WTC11 (cell line): ENCODE data around the gene SLC15A5. TPM values are rescaled to one million over a fixed set of nuclear protein-coding genes. Genes with fewer than 3 reads are reported as not detected.

ENCODE experiments used
- ATAC-seq: fragments of 200-7000 bp; cut with Tn5 transposase; 2 replicates; pipeline ENCODE4 v1.10.0; 2021; ENCODE audit warnings: mild to moderate bottlenecking, moderate library complexity
- CTCF ChIA-PET: fragments of 300-600 bp; sonication (Branson Sonifier 250); formaldehyde crosslinking; loops from one replicate; lab custom pipeline; 2021; ENCODE audit warnings: antibody characterized with exemption; lab: Charles Lee
- POLR2A ChIA-PET: fragments of 350-600 bp; sonication (Branson Sonifier 250); formaldehyde crosslinking; loops from one replicate; lab custom pipeline; 2021; ENCODE audit warnings: antibody characterized with exemption; lab: Charles Lee
- DNase-seq: peaks from one replicate; pipeline ENCODE4 v3.0.0; 2021; ENCODE audit warnings: low spot score
- H3K27ac Mint-ChIP-seq: 2 replicates; pipeline ENCODE4 v1.8.0; 2021; ENCODE audit warnings: mixed read lengths
- H3K27me3 Mint-ChIP-seq: 2 replicates; pipeline ENCODE4 v1.8.0; 2021; ENCODE audit warnings: low read depth, mild to moderate bottlenecking, moderate library complexity, mixed read lengths
- H3K36me3 Mint-ChIP-seq: 2 replicates; pipeline ENCODE4 v1.8.0; 2021; ENCODE audit warnings: mixed read lengths
- H3K4me1 Mint-ChIP-seq: 2 replicates; pipeline ENCODE4 v1.8.0; 2022; ENCODE audit warnings: mixed read lengths
- H3K4me3 Mint-ChIP-seq: 2 replicates; pipeline ENCODE4 v1.8.0; 2021; ENCODE audit warnings: mild to moderate bottlenecking, moderate library complexity, mixed read lengths
- H3K9me3 Mint-ChIP-seq: 2 replicates; pipeline ENCODE4 v1.8.0; 2021; ENCODE audit warnings: mixed read lengths
- ATF3 ChIP-seq: sonication (generic); formaldehyde crosslinking; conservative IDR thresholded peaks from 2 replicates; pipeline ENCODE4 v1.8.1; 2022; ENCODE audit warnings: mild to moderate bottlenecking, missing genetic modification reagents
- CDX4 ChIP-seq: fragments of 250-450 bp; sonication (Bioruptor Pico); IDR thresholded peaks from 2 replicates; pipeline ENCODE4 v1.9.0; 2021; ENCODE audit warnings: moderate library complexity, mild to moderate bottlenecking, inconsistent platforms, borderline replicate concordance
- CREM ChIP-seq: sonication (generic); formaldehyde crosslinking; IDR thresholded peaks from 2 replicates; pipeline ENCODE4 v1.8.1; 2022; ENCODE audit warnings: mild to moderate bottlenecking, missing genetic modification reagents, moderate library complexity
- FOXP4 ChIP-seq: sonication (generic); formaldehyde crosslinking; IDR thresholded peaks from 2 replicates; pipeline ENCODE4 v1.8.0; 2022; ENCODE audit warnings: mild to moderate bottlenecking, missing genetic modification reagents
- KAT7 ChIP-seq: sonication (generic); formaldehyde crosslinking; IDR thresholded peaks from 2 replicates; pipeline ENCODE4 v1.8.1; 2023; ENCODE audit warnings: missing genetic modification reagents, mild to moderate bottlenecking, borderline replicate concordance
- SP1 ChIP-seq: sonication (generic); formaldehyde crosslinking; conservative IDR thresholded peaks from 2 replicates; pipeline ENCODE4 v1.8.1; 2022; ENCODE audit warnings: missing genetic modification reagents
- TEAD4 ChIP-seq: sonication (generic); formaldehyde crosslinking; IDR thresholded peaks from 2 replicates; pipeline ENCODE4 v1.8.0; 2022; ENCODE audit warnings: mild to moderate bottlenecking, missing genetic modification reagents
- ZBTB21 ChIP-seq: sonication (generic); formaldehyde crosslinking; IDR thresholded peaks from 2 replicates; pipeline ENCODE4 v1.8.1; 2023; ENCODE audit warnings: mild to moderate bottlenecking, missing genetic modification reagents, borderline replicate concordance
- ZNF396 ChIP-seq: fragments of 250-450 bp; sonication (Bioruptor Pico); IDR thresholded peaks from 2 replicates; pipeline ENCODE4 v1.8.0; 2021; ENCODE audit warnings: mild to moderate bottlenecking, moderate library complexity, borderline replicate concordance
- total RNA-seq: library from RNA; stranded (reverse); gene quantifications from 3 replicates; pipeline ENCODE4 v1.2.3, GENCODE V29; 2021
- TF ChIP-seq, protein P1 (sequence below): sonication (generic); formaldehyde crosslinking; IDR thresholded peaks from 2 replicates; pipeline ENCODE4 v1.8.1; 2022; ENCODE audit warnings: mild to moderate bottlenecking, moderate library complexity, missing genetic modification reagents
- TF ChIP-seq, protein P2 (sequence below): fragments of 250-450 bp; sonication (Bioruptor Pico); conservative IDR thresholded peaks from 2 replicates; pipeline ENCODE4 v1.9.0; 2021; ENCODE audit warnings: mild to moderate bottlenecking
- TF ChIP-seq, protein P3 (sequence below): sonication (generic); formaldehyde crosslinking; IDR thresholded peaks from 2 replicates; pipeline ENCODE4 v1.8.1; 2022; ENCODE audit warnings: mild to moderate bottlenecking, missing genetic modification reagents, moderate library complexity, borderline replicate concordance

SLC15A5 gene
- total RNA-seq, 1 experiment from 2014 or later = not detected

GRCh38 chr12:16323010-16323409 lies 45.5 kb upstream of the SLC15A5 start:
- no peaks in the 10 kb centered on the region for H3K36me3 Mint-ChIP-seq
- no peak for TF ChIP-seq ZBTB21 (CRISPR knock-in tag)
- no peak for TF ChIP-seq KAT7 (CRISPR knock-in tag)
- no peak for TF ChIP-seq TEAD4 (CRISPR knock-in tag)
- peaks cover 6% of the 10 kb centered on the region; the same call in 1 of the 2 replicates for H3K4me1 Mint-ChIP-seq
- no peak overlapping the region for H3K4me3 Mint-ChIP-seq
- ATAC-seq (no peak), DNase-seq (no peak)
- H3K9me3 Mint-ChIP-seq = peaks cover 6% of the 10 kb centered on the region
- ChIA-PET POLR2A (no interaction called here), CTCF (no interaction called here)
- H3K27ac Mint-ChIP-seq = no peak overlapping the region
- H3K27me3 Mint-ChIP-seq = no peaks in the 10 kb centered on the region; the same call in 1 of the 2 replicates

DNA sequence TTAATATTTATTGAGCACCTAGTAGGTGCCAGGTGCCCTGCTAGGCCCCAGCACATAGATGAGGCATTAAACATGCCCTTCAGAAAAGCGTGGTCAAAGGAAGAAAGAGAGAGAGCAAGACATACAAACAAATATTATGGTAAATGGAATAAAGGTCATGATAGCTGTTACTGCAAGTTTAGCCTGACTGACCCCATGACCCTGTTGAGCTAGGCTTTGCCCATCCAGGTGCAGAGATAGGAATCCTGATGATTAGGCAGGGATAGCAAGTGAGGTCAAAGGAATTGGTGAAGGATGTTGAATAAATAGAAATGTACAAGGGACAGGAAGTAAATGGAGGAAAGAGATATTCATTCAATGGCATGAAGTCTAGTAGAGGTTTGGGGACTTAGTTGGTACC lies 33.4 kb upstream of the SLC15A5 start:
- no peaks in the 10 kb centered on the region for H3K27me3 Mint-ChIP-seq
- H3K27ac Mint-ChIP-seq = no peak overlapping the region
- DNase-seq = no peak
- no peaks in the 10 kb centered on the region for H3K4me1 Mint-ChIP-seq
- ChIA-PET CTCF (no interaction called here), POLR2A (no interaction called here)
- no peak overlapping the region for H3K4me3 Mint-ChIP-seq
- TF ChIP-seq, protein P1, sequence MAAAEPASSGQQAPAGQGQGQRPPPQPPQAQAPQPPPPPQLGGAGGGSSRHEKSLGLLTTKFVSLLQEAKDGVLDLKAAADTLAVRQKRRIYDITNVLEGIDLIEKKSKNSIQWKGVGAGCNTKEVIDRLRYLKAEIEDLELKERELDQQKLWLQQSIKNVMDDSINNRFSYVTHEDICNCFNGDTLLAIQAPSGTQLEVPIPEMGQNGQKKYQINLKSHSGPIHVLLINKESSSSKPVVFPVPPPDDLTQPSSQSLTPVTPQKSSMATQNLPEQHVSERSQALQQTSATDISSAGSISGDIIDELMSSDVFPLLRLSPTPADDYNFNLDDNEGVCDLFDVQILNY (CRISPR knock-in tag) = no peak
- no peak for TF ChIP-seq ZNF396 (CRISPR knock-in tag)
- H3K9me3 Mint-ChIP-seq = peaks cover 40% of the 10 kb centered on the region
- ATAC-seq = no peak
- peaks cover 12% of the 10 kb centered on the region for H3K36me3 Mint-ChIP-seq

DNA sequence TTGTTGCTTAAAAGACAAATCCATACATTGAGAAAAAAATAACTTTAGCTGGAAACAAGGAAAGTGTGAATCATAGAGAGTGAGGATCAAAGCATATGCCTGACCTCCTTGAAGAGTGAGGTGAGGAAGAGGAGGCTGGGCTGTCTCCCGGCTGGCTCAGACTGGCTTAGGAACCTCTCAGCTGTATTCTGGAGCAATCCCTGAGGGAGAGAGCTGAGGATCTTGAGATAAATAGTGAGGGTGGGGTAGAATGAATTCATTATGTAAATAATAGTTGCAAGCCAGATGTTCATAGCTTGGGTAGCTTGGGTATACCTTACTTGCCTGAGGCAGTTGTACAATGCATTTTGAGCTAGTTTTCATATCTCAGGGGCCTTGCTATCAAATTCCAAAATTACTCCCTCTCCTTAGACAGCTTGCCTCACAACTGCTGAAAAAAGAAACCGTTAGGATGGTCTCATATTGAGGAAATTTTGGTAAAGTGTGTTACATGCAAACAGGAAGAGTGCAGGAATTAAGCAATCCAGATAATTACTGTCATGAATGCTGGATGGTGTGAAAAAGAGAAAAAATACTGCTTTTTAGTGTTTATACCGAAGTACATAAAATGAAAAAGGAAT lies 30.5 kb upstream of the SLC15A5 start:
- CTCF ChIA-PET = no interaction called here
- peaks cover 29% of the 10 kb centered on the region for H3K9me3 Mint-ChIP-seq
- H3K27me3 Mint-ChIP-seq = no peaks in the 10 kb centered on the region
- no peak for DNase-seq
- H3K36me3 Mint-ChIP-seq = peaks cover 12% of the 10 kb centered on the region
- H3K4me3 Mint-ChIP-seq = no peak overlapping the region
- no peak for ATAC-seq
- no peak for TF ChIP-seq CREM (CRISPR knock-in tag)
- no peak for TF ChIP-seq ATF3
- TF ChIP-seq, protein P2, sequence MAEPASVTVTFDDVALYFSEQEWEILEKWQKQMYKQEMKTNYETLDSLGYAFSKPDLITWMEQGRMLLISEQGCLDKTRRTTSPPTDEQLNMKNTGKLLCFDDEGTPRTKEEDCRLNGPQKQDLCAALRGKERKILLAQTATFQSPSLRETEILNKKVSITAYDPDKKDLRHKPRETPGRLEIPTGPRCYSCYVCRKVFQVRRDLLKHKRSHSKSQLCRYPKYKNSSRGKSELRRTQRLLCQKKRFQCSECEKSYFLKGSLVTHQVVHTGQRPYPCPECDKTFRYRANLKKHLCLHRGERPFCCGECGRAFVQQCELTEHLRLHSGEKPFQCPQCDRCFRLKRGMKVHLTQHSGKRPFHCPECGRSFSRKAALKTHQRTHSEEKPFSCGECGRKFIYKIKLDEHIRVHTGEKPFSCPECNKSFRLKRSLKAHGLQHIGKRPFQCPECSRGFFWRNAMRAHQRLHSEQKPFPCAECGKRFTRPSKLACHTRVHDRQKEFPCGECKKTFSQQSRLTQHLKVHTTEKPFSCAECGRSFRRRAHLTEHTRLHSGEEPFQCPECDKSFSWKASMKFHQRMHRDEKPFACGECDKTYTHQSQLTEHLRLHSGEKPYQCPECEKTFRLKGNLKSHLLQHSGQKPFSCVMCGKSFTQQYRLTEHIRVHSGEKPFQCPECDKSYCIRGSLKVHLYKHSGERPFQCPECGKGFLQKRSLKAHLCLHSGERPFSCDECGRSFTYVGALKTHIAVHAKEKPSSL (CRISPR knock-in tag) = no peak
- TF ChIP-seq FOXP4 = no peak
- 0 out of 2 replicates have a peak, but pooled peaks cover 3% of the 10 kb centered on the region for H3K4me1 Mint-ChIP-seq
- POLR2A ChIA-PET = no interaction called here
- no peak overlapping the region for H3K27ac Mint-ChIP-seq

DNA sequence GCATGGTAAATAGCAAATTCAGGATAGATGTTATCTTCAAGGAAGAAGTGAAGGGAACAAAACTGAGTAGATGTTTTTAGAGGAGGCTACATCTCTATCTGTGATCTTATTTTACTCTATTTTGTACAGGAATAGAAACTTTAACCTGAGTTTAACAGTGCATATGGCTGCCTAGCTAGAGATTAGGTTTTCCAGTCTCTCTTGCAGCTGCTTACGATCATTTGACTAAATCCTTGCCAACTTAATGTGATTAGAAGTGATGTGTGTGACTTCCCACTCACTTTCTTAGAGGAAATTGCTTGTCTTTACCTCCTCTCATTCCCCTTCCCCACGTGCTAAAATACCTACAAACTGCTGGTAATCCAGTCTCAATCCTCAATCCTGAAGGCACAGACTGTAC lies 26.5 kb upstream of the SLC15A5 start:
- no peaks in the 10 kb centered on the region for H3K27me3 Mint-ChIP-seq
- ChIA-PET CTCF (no interaction called here), POLR2A (no interaction called here)
- no peak overlapping the region for H3K27ac Mint-ChIP-seq
- H3K4me3 Mint-ChIP-seq = no peak overlapping the region
- ATAC-seq (no peak), DNase-seq (no peak)
- TF ChIP-seq, protein P3, sequence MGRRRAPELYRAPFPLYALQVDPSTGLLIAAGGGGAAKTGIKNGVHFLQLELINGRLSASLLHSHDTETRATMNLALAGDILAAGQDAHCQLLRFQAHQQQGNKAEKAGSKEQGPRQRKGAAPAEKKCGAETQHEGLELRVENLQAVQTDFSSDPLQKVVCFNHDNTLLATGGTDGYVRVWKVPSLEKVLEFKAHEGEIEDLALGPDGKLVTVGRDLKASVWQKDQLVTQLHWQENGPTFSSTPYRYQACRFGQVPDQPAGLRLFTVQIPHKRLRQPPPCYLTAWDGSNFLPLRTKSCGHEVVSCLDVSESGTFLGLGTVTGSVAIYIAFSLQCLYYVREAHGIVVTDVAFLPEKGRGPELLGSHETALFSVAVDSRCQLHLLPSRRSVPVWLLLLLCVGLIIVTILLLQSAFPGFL (CRISPR knock-in tag) = no peak
- no peak for TF ChIP-seq SP1 (CRISPR knock-in tag)
- no peak for TF ChIP-seq CDX4 (CRISPR knock-in tag)
- H3K36me3 Mint-ChIP-seq = peaks cover 4% of the 10 kb centered on the region
- H3K9me3 Mint-ChIP-seq = peaks cover 4% of the 10 kb centered on the region
- H3K4me1 Mint-ChIP-seq = peaks cover 12% of the 10 kb centered on the region
